Measurements from ENCODE around the gene STAB1.

STAB1 gene

GRCh38 chr3:52493232-52494017, 1.7 kb upstream of the STAB1 start:
- no peak for TF ChIP-seq CTCF (IDR thresholded peaks at IDR 0.05; ENCODE audit: low read length, missing control alignments)
- DNase-seq (ENCODE audit: low read depth): no peak
- H3K4me3 ChIP-seq (replicated peaks; ENCODE audit: low read depth, low read length): no peak overlapping the region

- DNase-seq (ENCODE audit: low read depth): no peak
- TF ChIP-seq CTCF (IDR thresholded peaks at IDR 0.05; ENCODE audit: low read length, missing control alignments): no peak
- H3K4me3 ChIP-seq (replicated peaks; ENCODE audit: low read depth, low read length): no peak overlapping the region
These were observed 693 bp upstream of the STAB1 start for GRCh38 chr3:52494445-52494844.

- H3K4me3 ChIP-seq (replicated peaks; ENCODE audit: low read depth, low read length): no peak overlapping the region
- DNase-seq (ENCODE audit: low read depth): peak; percentile 52
- no peak for TF ChIP-seq CTCF (IDR thresholded peaks at IDR 0.05; ENCODE audit: low read length, missing control alignments)
These were observed 852 bp downstream of the STAB1 start for GRCh38 chr3:52495777-52496602.

- TF ChIP-seq CTCF (IDR thresholded peaks at IDR 0.05; ENCODE audit: low read length, missing control alignments): no peak
- DNase-seq (ENCODE audit: low read depth): peak; percentile 60
- H3K4me3 ChIP-seq (replicated peaks; ENCODE audit: low read depth, low read length): no peak overlapping the region
These were observed 3.3 kb downstream of the STAB1 start for GRCh38 chr3:52498137-52499054.

- no peak for TF ChIP-seq CTCF (IDR thresholded peaks at IDR 0.05; ENCODE audit: low read length, missing control alignments)
- no peak overlapping the region for H3K4me3 ChIP-seq (replicated peaks; ENCODE audit: low read depth, low read length)
- DNase-seq (ENCODE audit: low read depth): no peak
These were observed 5.9 kb downstream of the STAB1 start for GRCh38 chr3:52501046-52501445.

GRCh38 chr3:52502001-52502400, 6.9 kb downstream of the STAB1 start:
- no peak for TF ChIP-seq CTCF (IDR thresholded peaks at IDR 0.05; ENCODE audit: low read length, missing control alignments)
- H3K4me3 ChIP-seq (replicated peaks; ENCODE audit: low read depth, low read length): no peak overlapping the region
- DNase-seq (ENCODE audit: low read depth): no peak

All from fibroblast of pulmonary artery (primary cell).